ENCODE measurements around the gene PNKD.

GRCh38 chr2:218264773-218265561 is 5.4 kb upstream of the PNKD start:
- TF ChIP-seq CTCF (conservative IDR thresholded peaks at IDR 0.05; ENCODE audit: low read length) (no peak), EZH2phosphoT487 (IDR thresholded peaks at IDR 0.05; ENCODE audit: borderline replicate concordance, low read depth, low read length) (no peak)
